H1 (cell line): ENCODE results near the gene ITM2A.

Experiments used
- CEBPB ChIP-seq: IDR thresholded peaks from 2 replicates; pipeline ENCODE4 v1.6.1; 2012; ENCODE audit warnings: low read depth, low read length
- CREB1 ChIP-seq: IDR thresholded peaks from 2 replicates; pipeline ENCODE4 v1.6.1; 2012; ENCODE audit warnings: inconsistent platforms
- CTCF ChIP-seq, 3 experiments: IDR thresholded peaks; 1 replicate in 2 of 3; 2 replicates in 1 of 3; pipeline versions ENCODE4 v1.5.1 to v1.6.1; 2011; ENCODE audit warnings: low read length in 3 of 3, mild to moderate bottlenecking in 3 of 3, inconsistent platforms in 2 of 3, low read depth in 1 of 3, moderate library complexity in 1 of 3; ENCODE audit not compliant: insufficient read depth in 1 of 3; ENCODE audit errors: control extremely low read depth in 1 of 3
- POLR2A ChIP-seq, 2 experiments: IDR thresholded peaks; 1 replicate in 1 of 2; 2 replicates in 1 of 2; pipeline ENCODE4 v1.6.1; 2011; ENCODE audit warnings: low read depth in 2 of 2, low read length in 2 of 2, mild to moderate bottlenecking in 2 of 2; ENCODE audit errors: control extremely low read depth in 1 of 2
- POLR2AphosphoS5 ChIP-seq: IDR thresholded peaks from 2 replicates; pipeline ENCODE4 v1.6.1; 2011; ENCODE audit warnings: low read depth, low read length
- RBBP5 ChIP-seq: IDR thresholded peaks from 2 replicates; pipeline ENCODE4 v1.7.1; 2012; ENCODE audit warnings: low read depth, mild to moderate bottlenecking, inconsistent platforms, low read length, moderate library complexity, borderline replicate concordance
- TF ChIP-seq, protein P1 (sequence below): IDR thresholded peaks from 2 replicates; pipeline ENCODE4 v1.6.1; 2012; ENCODE audit warnings: low read length, inconsistent platforms

- no peak for TF ChIP-seq CTCF (IDR thresholded peaks at IDR 0.05; ENCODE audit: control extremely low read depth in 1 of 3, insufficient read depth in 1 of 3, low read depth in 1 of 3, low read length in 3 of 3)
- no peak for TF ChIP-seq CEBPB
- TF ChIP-seq POLR2AphosphoS5: no peak
- no peak for TF ChIP-seq CREB1
- TF ChIP-seq, protein P1, sequence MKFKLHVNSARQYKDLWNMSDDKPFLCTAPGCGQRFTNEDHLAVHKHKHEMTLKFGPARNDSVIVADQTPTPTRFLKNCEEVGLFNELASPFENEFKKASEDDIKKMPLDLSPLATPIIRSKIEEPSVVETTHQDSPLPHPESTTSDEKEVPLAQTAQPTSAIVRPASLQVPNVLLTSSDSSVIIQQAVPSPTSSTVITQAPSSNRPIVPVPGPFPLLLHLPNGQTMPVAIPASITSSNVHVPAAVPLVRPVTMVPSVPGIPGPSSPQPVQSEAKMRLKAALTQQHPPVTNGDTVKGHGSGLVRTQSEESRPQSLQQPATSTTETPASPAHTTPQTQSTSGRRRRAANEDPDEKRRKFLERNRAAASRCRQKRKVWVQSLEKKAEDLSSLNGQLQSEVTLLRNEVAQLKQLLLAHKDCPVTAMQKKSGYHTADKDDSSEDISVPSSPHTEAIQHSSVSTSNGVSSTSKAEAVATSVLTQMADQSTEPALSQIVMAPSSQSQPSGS: no peak
- no peak for TF ChIP-seq POLR2A (IDR thresholded peaks at IDR 0.05; ENCODE audit: control extremely low read depth in 1 of 2, low read depth in 2 of 2, low read length in 2 of 2)
- no peak for TF ChIP-seq RBBP5
These were observed 37.1 kb downstream of the ITM2A start for GRCh38 chrX:79330022-79330421.
